Measurements from ENCODE around the gene KRT14. TPM values are rescaled to one million over a fixed set of nuclear protein-coding genes. Genes with fewer than 3 reads are reported as not detected.

Gene KRT14
- total and polyA plus RNA-seq, 2 of the 4 experiments (the other 2 are of a cell fraction) = not detected

DNA sequence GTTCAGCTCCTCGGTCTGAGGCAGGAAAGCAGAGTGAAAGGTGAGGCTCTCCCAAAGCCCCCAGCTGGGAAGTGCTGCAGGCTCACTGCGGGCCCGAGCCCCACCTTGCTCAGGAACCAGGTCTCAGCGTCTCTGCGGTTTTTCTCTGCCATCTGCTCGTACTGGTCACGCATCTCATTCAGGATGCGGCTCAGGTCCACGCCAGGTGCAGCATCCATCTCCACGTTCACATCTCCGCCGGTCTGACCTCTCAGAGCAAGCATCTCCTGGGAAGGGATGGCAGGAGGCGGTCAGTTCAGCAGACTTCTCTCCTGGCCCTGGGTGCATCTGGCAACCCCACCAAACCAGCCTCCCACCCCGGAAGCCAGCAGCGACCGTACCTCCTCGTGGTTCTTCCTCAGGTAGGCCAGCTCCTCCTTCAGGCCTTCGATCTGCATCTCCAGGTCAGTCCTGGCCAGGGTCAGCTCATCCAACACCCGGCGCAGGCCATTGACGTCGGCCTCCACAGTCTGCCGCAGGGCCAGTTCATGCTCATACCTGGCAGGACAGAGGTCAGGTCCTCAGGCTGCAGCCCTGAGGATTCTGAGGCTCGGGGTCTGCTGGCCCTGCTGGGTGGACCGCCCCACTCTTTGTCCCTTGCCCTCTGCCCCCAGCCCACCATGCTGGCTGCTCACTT is 24.4 kb upstream of the KRT14 start:
- H3K56ac ChIP-seq (ENCODE audit: extremely low read depth, insufficient read depth, low read length) = no peak overlapping the region
- H3K27ac ChIP-seq (ENCODE audit: insufficient read depth, low read length) = no peak overlapping the region
- no peak overlapping the region for H4K5ac ChIP-seq (ENCODE audit: low read depth, low read length)
- in situ Hi-C loops (cut with MboI; ENCODE audit: low sequenced_read_pairs) = no loop called here
- H3K18ac ChIP-seq (ENCODE audit: low read depth, low read length) = no peak overlapping the region
- no peaks in the 10 kb centered on the region for H4K20me1 ChIP-seq (ENCODE audit: insufficient read depth, low read length)
- H2BK20ac ChIP-seq (ENCODE audit: low read depth, low read length) = no peak overlapping the region
- BruUV-seq (replicated peaks) = no TSS peak
- H2BK15ac ChIP-seq (ENCODE audit: low read depth, low read length) = no peak overlapping the region
- no peak overlapping the region for H4K8ac ChIP-seq (ENCODE audit: low read depth in 2 of 2, low read length in 2 of 2)
- no peak overlapping the region for H3K4me2 ChIP-seq (ENCODE audit: low read depth, low read length)
- H2AK9ac ChIP-seq (replicated peaks; ENCODE audit: low read depth, low read length, poor library complexity) = no peak overlapping the region
- H3K36me3 ChIP-seq (ENCODE audit: control insufficient read depth, insufficient read depth, low read length) = no peaks in the 10 kb centered on the region
- H3K79me1 ChIP-seq (ENCODE audit: low read depth in 1 of 2, low read length in 2 of 2) = no peaks in the 10 kb centered on the region
- H2AK5ac ChIP-seq (ENCODE audit: low read depth, low read length) = no peak overlapping the region
- no peak overlapping the region for H2BK5ac ChIP-seq (ENCODE audit: low read depth, low read length, poor library complexity, severe bottlenecking)
- TF ChIP-seq MAZ (IDR thresholded peaks at IDR 0.05; ENCODE audit: borderline replicate concordance, low read depth, low read length) (no peak), FOS (IDR thresholded peaks at IDR 0.05; ENCODE audit: low read depth, low read length) (no peak), POLR2A (IDR thresholded peaks at IDR 0.05; ENCODE audit: low read depth, low read length) (no peak), RFX5 (IDR thresholded peaks at IDR 0.05; ENCODE audit: low read depth, low read length) (no peak), BHLHE40 (IDR thresholded peaks at IDR 0.05; ENCODE audit: low read depth, low read length) (no peak), CHD1 (IDR thresholded peaks at IDR 0.05; ENCODE audit: low read depth, low read length) (no peak), MAFK (IDR thresholded peaks at IDR 0.05; ENCODE audit: low read depth, low read length) (no peak), RAD21 (IDR thresholded peaks at IDR 0.05; ENCODE audit: low read length) (no peak), MXI1 (IDR thresholded peaks at IDR 0.05; ENCODE audit: borderline replicate concordance, low read depth, low read length) (no peak)
- TF ChIP-seq, protein P1, sequence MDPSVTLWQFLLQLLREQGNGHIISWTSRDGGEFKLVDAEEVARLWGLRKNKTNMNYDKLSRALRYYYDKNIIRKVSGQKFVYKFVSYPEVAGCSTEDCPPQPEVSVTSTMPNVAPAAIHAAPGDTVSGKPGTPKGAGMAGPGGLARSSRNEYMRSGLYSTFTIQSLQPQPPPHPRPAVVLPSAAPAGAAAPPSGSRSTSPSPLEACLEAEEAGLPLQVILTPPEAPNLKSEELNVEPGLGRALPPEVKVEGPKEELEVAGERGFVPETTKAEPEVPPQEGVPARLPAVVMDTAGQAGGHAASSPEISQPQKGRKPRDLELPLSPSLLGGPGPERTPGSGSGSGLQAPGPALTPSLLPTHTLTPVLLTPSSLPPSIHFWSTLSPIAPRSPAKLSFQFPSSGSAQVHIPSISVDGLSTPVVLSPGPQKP (IDR thresholded peaks at IDR 0.05; ENCODE audit: borderline replicate concordance, low read depth, low read length) = no peak
- TF ChIP-seq, protein P2, sequence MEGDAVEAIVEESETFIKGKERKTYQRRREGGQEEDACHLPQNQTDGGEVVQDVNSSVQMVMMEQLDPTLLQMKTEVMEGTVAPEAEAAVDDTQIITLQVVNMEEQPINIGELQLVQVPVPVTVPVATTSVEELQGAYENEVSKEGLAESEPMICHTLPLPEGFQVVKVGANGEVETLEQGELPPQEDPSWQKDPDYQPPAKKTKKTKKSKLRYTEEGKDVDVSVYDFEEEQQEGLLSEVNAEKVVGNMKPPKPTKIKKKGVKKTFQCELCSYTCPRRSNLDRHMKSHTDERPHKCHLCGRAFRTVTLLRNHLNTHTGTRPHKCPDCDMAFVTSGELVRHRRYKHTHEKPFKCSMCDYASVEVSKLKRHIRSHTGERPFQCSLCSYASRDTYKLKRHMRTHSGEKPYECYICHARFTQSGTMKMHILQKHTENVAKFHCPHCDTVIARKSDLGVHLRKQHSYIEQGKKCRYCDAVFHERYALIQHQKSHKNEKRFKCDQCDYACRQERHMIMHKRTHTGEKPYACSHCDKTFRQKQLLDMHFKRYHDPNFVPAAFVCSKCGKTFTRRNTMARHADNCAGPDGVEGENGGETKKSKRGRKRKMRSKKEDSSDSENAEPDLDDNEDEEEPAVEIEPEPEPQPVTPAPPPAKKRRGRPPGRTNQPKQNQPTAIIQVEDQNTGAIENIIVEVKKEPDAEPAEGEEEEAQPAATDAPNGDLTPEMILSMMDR (conservative IDR thresholded peaks at IDR 0.05; ENCODE audit: low read depth, low read length) = no peak
- peaks cover 8% of the 10 kb centered on the region for H3K9me3 ChIP-seq (ENCODE audit: control insufficient read depth, insufficient read depth, low read length)
- intact Hi-C loops (cut with micrococcal nuclease) = no loop called here
- dilution Hi-C loops (cut with HindIII; ENCODE audit: low sequenced_read_pairs, unreplicated experiment) = no loop called here
- H3K4me3 ChIP-seq (ENCODE audit: insufficient read depth, low read depth, low read length) = no peak overlapping the region
- peaks cover 37% of the 10 kb centered on the region for H3K27me3 ChIP-seq (ENCODE audit: control insufficient read depth, insufficient read depth, low read length)
- ChIA-PET POLR2A (ENCODE audit: unreplicated experiment) (no interaction called here), CTCF (no interaction called here)
- H3K9me1 ChIP-seq (ENCODE audit: insufficient read depth, low read length) = no peaks in the 10 kb centered on the region
- H4K91ac ChIP-seq (ENCODE audit: insufficient read depth, low read depth, low read length) = no peak overlapping the region
- H3K4me1 ChIP-seq (ENCODE audit: control insufficient read depth, insufficient read depth, low read length) = no peaks in the 10 kb centered on the region
- no peak for DNase-seq
- no peak overlapping the region for H3K9ac ChIP-seq (ENCODE audit: low read depth, low read length)
- WGBS, 2 experiments (ENCODE audit: extremely low coverage in 2 of 2, insufficient read length in 1 of 2) = 76% methylated on average over 18 of the region's 25 CpGs; no CpG with 5 or more reads in 1 of the 2 experiments
- no peak overlapping the region for H3K14ac ChIP-seq (replicated peaks; ENCODE audit: low read depth, low read length)
- no peak overlapping the region for H2AFZ ChIP-seq (replicated peaks; ENCODE audit: low read length, poor library complexity)
- ATAC-seq (ENCODE audit: low read depth) = no peak
- no peak overlapping the region for H3K23ac ChIP-seq (ENCODE audit: low read depth, low read length)
- no peak overlapping the region for H3K4ac ChIP-seq (ENCODE audit: low read depth, low read length)
- no peak overlapping the region for H2BK120ac ChIP-seq (ENCODE audit: low read depth, low read length)

Measured in IMR-90 (cell line).